Natural killer cell treated with Interleukin-12 subunit alpha and Interleukin-12 subunit beta and Interleukin-15 and Interleukin-18, amount 100 ng/mL, for 72 hours (primary cell): ENCODE results near the gene FEV. TPM values are rescaled to one million over a fixed set of nuclear protein-coding genes. Genes with fewer than 3 reads are reported as not detected.
A peak's percentile ranks its signal among the peaks of the same experiment; 100 is the strongest.

ENCODE experiments used
- ATAC-seq, 2 donors: fragments of 150-1000 bp; cut with Tn5 transposase in 1 of 2; sonication (Bioruptor Pico), chemical (Tn5 transposase) in 1 of 2; 2 replicates each; pipeline ENCODE4 v1.10.0; 2021
- DNase-seq: peaks from one replicate; pipeline ENCODE4 v3.0.0; 2022; ENCODE audit warnings: low spot score
- H3K27ac Mint-ChIP-seq, 2 donors: 1 replicate in 1 of 2; 2 replicates in 1 of 2; pipeline ENCODE4 v1.8.0; 2022; ENCODE audit warnings: mixed read lengths in 2 of 2, mild to moderate bottlenecking in 1 of 2, moderate library complexity in 1 of 2
- H3K27me3 Mint-ChIP-seq, 2 donors: 1 replicate in 1 of 2; 2 replicates in 1 of 2; pipeline ENCODE4 v1.8.0; 2022; ENCODE audit warnings: mixed read lengths in 2 of 2
- H3K36me3 Mint-ChIP-seq: one replicate; pipeline ENCODE4 v1.8.0; 2022; ENCODE audit warnings: mixed read lengths
- H3K4me1 Mint-ChIP-seq, 2 donors: 1 replicate in 1 of 2; 2 replicates in 1 of 2; pipeline ENCODE4 v1.8.0; 2022; ENCODE audit warnings: low read depth in 2 of 2, mixed read lengths in 2 of 2, mild to moderate bottlenecking in 1 of 2
- H3K4me3 Mint-ChIP-seq: one replicate; pipeline ENCODE4 v1.8.0; 2022; ENCODE audit warnings: mixed read lengths
- H3K9me3 Mint-ChIP-seq: 2 replicates; pipeline ENCODE4 v1.8.0; 2022; ENCODE audit warnings: mixed read lengths
- total RNA-seq, 2 donors: library from RNA; stranded (reverse); gene quantifications; one replicate each; pipeline ENCODE4 v1.2.3, GENCODE V29; 2022

Gene FEV
- total RNA-seq, 2 donors from 2014 or later, result not detected

DNA sequence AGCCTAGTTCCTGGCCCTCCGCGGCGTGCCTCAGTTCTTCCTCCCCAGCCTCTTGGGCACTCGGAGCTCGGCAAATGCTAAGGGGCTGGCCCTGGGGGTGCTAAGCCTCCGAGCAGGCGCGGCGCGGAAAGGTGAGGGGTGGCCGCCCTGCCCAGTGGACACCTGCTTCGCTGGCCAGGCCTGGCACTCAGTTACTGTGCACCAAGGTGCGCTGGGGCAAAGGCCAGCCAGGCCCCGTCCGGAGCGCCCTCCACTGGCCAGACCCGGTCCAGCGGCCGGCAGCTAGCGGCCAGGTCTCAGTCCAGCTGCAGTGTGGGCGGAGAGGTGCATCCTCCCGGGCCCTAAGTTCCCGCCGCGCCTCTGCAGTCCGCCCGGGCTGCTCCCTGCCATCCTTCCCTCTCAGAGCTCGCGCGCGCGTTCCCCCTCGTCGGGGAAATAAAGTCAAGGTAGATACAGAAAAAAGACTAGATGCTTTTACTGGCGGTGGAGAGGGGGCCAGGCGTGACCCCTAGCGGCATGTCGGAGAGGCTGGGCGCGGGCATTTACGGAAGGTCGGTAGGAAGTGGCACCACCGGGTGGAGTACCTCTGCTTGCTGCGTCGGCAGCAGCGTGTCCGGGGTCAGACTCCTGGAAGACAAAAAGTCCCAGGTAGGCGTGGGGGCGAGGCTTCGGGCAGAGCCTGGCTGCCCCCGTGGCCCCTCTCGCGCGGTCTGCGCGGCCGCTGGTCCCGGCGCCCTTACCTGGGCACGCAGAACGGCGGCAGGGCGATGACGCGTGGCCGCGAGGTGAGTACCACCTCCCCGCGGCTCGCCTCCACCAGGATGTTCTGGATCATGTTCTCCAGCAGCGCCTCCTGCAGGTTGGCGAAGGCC lies 17.6 kb upstream of the FEV start:
- Mint-ChIP-seq H3K4me3 (peak overlapping the region; percentile 51), H3K27ac (no peak overlapping the region), H3K36me3 (no peaks in the 10 kb centered on the region), H3K27me3 (peaks cover 50 to 55% of the 10 kb centered on the region in 2 donors), H3K9me3 (no peaks in the 10 kb centered on the region), H3K4me1 (peaks cover 3 to 5% of the 10 kb centered on the region in 2 donors)
- ATAC-seq, result peak in 1 of 2 donors; percentile 33
- DNase-seq, result peak; percentile 42

- ATAC-seq, result no peak
- H3K4me3 Mint-ChIP-seq, result no peak overlapping the region
Observed at GRCh38 chr2:219001577-219002394, 16.8 kb upstream of the FEV start.

DNA sequence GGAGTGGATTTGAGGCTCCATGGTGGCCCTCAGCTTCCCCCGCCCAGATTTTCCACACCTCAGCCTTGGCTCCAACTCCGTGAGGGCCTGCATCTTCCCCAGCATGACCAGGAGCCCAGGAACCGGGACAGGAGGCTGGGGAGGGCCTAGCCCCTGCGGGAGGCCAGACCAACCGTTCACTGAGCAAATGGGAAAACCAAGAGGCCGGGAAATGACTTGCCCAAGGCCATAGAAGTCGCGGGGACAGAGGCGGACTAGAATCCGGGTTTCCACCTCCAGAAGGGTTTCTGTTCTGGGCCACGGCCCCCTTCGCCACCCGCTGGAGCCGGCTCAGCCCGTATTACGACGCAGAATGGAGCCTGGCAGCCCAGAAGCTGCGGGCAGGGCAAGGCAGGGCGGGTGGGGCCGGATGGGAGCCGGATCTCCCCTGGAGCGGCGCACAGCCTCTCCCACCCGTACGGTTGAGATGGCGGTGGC lies 16.2 kb upstream of the FEV start:
- H3K4me3 Mint-ChIP-seq, result no peak overlapping the region
- no peak overlapping the region for H3K27ac Mint-ChIP-seq
- H3K9me3 Mint-ChIP-seq, result no peaks in the 10 kb centered on the region
- no peak for ATAC-seq
- DNase-seq, result peak; percentile 23
- H3K27me3 Mint-ChIP-seq, result peaks cover 52 to 55% of the 10 kb centered on the region in 2 donors
- peaks cover 3 to 5% of the 10 kb centered on the region in 2 donors for H3K4me1 Mint-ChIP-seq
- H3K36me3 Mint-ChIP-seq, result no peaks in the 10 kb centered on the region

More at GRCh38 chr2:219001577-219002394, 16.8 kb upstream of the FEV start:
- Mint-ChIP-seq H3K4me1 (peaks cover 3 to 5% of the 10 kb centered on the region in 2 donors), H3K9me3 (no peaks in the 10 kb centered on the region), H3K36me3 (no peaks in the 10 kb centered on the region), H3K27ac (no peak overlapping the region), H3K27me3 (peaks cover 52 to 55% of the 10 kb centered on the region in 2 donors)
- DNase-seq, result peak; percentile 46

DNA sequence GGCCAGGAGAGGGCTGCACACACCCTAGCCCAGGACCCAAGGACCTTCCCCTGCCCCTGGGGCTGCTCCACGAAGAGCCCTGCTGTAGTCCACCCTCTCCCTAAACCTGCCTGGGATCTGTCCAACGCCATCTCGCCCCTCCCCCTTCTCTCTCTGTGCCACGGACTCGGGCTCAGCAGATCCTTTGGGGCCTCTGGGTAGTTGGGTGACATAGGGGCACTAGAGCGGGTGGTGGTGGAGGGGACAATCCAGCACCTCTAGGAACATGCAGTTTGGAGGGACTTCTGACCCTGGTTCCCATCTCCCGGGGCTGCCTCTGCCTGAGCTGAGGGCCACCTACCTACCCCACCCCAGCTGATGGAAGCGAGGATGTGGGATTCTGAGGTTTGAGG lies 15.6 kb upstream of the FEV start:
- ATAC-seq (no peak), DNase-seq (peak; percentile 8)
- H3K27ac Mint-ChIP-seq, result no peak overlapping the region
- no peaks in the 10 kb centered on the region for H3K9me3 Mint-ChIP-seq
- H3K27me3 Mint-ChIP-seq, result peaks cover 52 to 56% of the 10 kb centered on the region in 2 donors
- peaks cover 3 to 7% of the 10 kb centered on the region in 2 donors for H3K4me1 Mint-ChIP-seq
- no peaks in the 10 kb centered on the region for H3K36me3 Mint-ChIP-seq
- no peak overlapping the region for H3K4me3 Mint-ChIP-seq

GRCh38 chr2:218999881-219000568 lies 15.0 kb upstream of the FEV start:
- no peak for DNase-seq
- Mint-ChIP-seq H3K27me3 (peaks cover 52 to 56% of the 10 kb centered on the region in 2 donors), H3K4me3 (no peak overlapping the region), H3K4me1 (peaks cover 3 to 10% of the 10 kb centered on the region in 2 donors), H3K27ac (no peak overlapping the region), H3K36me3 (no peaks in the 10 kb centered on the region), H3K9me3 (no peaks in the 10 kb centered on the region)
- no peak for ATAC-seq

- H3K27ac Mint-ChIP-seq, result no peak overlapping the region
- no peak for DNase-seq
- no peaks in the 10 kb centered on the region for H3K36me3 Mint-ChIP-seq
- ATAC-seq, result no peak
- H3K4me3 Mint-ChIP-seq, result no peak overlapping the region
- no peaks in the 10 kb centered on the region for H3K9me3 Mint-ChIP-seq
- peaks cover 3 to 10% of the 10 kb centered on the region in 2 donors for H3K4me1 Mint-ChIP-seq
- peaks cover 48 to 50% of the 10 kb centered on the region in 2 donors for H3K27me3 Mint-ChIP-seq
Observed at GRCh38 chr2:218999021-218999880, 14.3 kb upstream of the FEV start.

GRCh38 chr2:218998414-218999002 lies 13.5 kb upstream of the FEV start:
- peaks cover 3 to 10% of the 10 kb centered on the region in 2 donors for H3K4me1 Mint-ChIP-seq
- DNase-seq, result no peak
- no peaks in the 10 kb centered on the region for H3K9me3 Mint-ChIP-seq
- H3K27ac Mint-ChIP-seq, result no peak overlapping the region
- no peaks in the 10 kb centered on the region for H3K36me3 Mint-ChIP-seq
- H3K27me3 Mint-ChIP-seq, result peaks cover 42 to 44% of the 10 kb centered on the region in 2 donors
- ATAC-seq, result no peak
- no peak overlapping the region for H3K4me3 Mint-ChIP-seq

DNA sequence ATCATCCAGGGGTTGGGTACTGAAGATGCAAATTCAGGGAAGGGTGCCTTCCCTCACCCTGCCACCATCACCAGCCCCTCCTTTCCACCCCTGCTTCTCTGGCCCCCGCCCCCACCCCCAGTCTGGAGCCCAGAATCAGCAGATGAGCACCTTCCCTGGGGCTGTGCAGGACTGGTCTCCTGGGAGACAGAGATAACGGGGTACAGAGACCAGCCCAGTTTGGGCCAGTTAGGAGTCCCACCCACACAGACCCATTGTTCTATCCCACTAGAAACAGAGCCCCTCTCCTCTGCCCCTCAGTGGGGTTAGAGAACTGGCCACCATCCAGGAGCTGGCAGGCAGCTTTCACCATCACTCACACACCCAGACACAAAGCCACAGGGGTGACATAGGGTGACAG lies 12.7 kb upstream of the FEV start:
- Mint-ChIP-seq H3K36me3 (no peaks in the 10 kb centered on the region), H3K4me1 (peaks cover 0 to 7% of the 10 kb centered on the region in 2 donors), H3K9me3 (no peaks in the 10 kb centered on the region), H3K4me3 (no peak overlapping the region), H3K27me3 (peaks cover 36 to 39% of the 10 kb centered on the region in 2 donors), H3K27ac (no peak overlapping the region)
- DNase-seq (no peak), ATAC-seq (no peak)

- H3K27me3 Mint-ChIP-seq, result peaks cover 36 to 40% of the 10 kb centered on the region in 2 donors
- H3K9me3 Mint-ChIP-seq, result no peaks in the 10 kb centered on the region
- H3K36me3 Mint-ChIP-seq, result no peaks in the 10 kb centered on the region
- H3K4me1 Mint-ChIP-seq, result peaks cover 0 to 4% of the 10 kb centered on the region in 2 donors
- H3K27ac Mint-ChIP-seq, result no peak overlapping the region
- no peak overlapping the region for H3K4me3 Mint-ChIP-seq
- DNase-seq, result no peak
- ATAC-seq, result no peak
Observed at GRCh38 chr2:218996937-218997336, 12.0 kb upstream of the FEV start.

DNA sequence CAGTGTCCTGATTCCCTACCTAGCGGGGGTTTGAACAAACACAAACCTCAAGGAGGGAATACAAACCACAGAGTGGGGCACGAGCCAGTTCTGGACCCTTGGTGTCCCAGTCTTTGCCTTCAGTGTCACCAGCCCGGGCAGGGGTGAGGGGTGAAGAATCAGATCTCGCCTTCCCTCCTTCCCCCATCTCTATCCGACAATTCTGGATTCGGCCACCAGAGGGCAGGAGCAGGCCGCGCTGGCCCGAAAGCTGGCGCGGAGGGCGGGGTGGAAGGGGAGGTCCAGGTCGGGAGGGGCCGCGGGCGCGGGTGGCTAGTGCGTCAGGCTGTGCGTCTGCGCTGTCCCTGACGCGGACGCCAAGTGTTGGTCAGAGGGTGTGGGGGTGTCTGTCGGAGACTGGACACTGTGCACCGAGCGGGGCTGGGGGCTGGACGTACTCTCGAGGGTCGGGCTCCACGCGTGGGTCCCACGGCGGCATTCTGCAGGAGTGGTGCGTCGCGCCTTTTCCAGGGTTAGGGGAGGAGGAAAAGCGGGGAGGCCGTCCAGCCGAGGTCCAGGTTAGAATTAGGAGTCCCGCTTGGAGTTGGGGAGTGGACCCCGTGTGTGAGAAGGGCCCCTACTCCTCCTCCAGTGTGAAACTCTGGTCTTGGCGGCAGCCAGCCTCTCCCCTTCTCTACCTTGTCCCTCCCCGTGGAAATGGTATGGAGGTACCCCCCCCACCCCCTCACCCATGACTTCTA lies 11.2 kb upstream of the FEV start:
- ATAC-seq (peak; percentile 71 to 80), DNase-seq (peak; percentile 70)
- H3K36me3 Mint-ChIP-seq, result no peaks in the 10 kb centered on the region
- no peak overlapping the region for H3K4me3 Mint-ChIP-seq
- peaks cover 44 to 46% of the 10 kb centered on the region in 2 donors for H3K27me3 Mint-ChIP-seq
- H3K4me1 Mint-ChIP-seq, result peaks cover 0 to 4% of the 10 kb centered on the region in 2 donors
- H3K27ac Mint-ChIP-seq, result no peak overlapping the region
- no peaks in the 10 kb centered on the region for H3K9me3 Mint-ChIP-seq

DNA sequence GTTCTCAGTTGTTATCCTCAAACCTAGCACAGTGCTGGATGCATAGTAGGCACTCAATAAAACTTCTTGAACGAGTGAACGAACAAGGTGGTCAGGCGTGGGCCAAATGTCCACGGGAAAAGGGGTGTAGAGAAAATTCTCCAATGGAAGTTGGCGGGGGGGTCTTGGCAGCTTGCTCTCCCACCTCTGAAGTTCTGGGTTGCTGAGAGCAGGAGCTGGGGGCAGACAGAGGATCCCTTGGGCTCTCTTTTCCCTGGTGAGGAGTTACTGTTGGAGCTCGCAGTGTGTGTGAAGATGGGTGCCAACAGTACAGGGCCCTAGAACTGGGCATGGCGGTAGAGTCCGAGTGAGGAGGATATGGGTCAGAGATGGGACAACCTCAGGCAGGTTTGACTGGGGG lies 10.6 kb upstream of the FEV start:
- ATAC-seq, result no peak
- Mint-ChIP-seq H3K27ac (no peak overlapping the region), H3K36me3 (no peaks in the 10 kb centered on the region), H3K27me3 (peaks cover 47 to 50% of the 10 kb centered on the region in 2 donors), H3K4me1 (peaks cover 0 to 4% of the 10 kb centered on the region in 2 donors), H3K4me3 (no peak overlapping the region), H3K9me3 (no peaks in the 10 kb centered on the region)
- no peak for DNase-seq
